ENCODE data around the gene MTRR. TPM values are rescaled to one million over a fixed set of nuclear protein-coding genes. Genes with fewer than 3 reads are reported as not detected.

Gene MTRR
- total and polyA plus RNA-seq, 12 donors: 9.3 to 66.0 (median 38.2) TPM

- Histone ChIP-seq H3K9me3 (replicated peaks in 1 of 3) (no peaks in the 10 kb centered on the region), H3K36me3 (replicated peaks in 1 of 2) (peaks cover 0 to 35% of the 10 kb centered on the region in 2 donors), H3K4me3 (no peak overlapping the region), H3K4me1 (replicated peaks in 1 of 2) (no peaks in the 10 kb centered on the region), H3K27ac (no peak overlapping the region), H3K27me3 (no peaks in the 10 kb centered on the region)
- TF ChIP-seq POLR2A (IDR thresholded peaks at IDR 0.05) (no peak), CTCF (IDR thresholded peaks at IDR 0.05) (no peak)
- whole genome bisulfite sequencing, 4 donors: 61 to 72% (median 67%) methylated on average over 9 of the region's 9 CpGs
- intact Hi-C loops (cut with DNase I): no loop called here
- no peak for DNase-seq
Measured at GRCh38 chr5:7857926-7858632, 10.9 kb upstream of the MTRR start.

- H3K4me1 ChIP-seq (replicated peaks in 1 of 2): peaks cover 16 to 48% of the 10 kb centered on the region in 2 donors
- H3K4me3 ChIP-seq: no peak overlapping the region
- no peaks in the 10 kb centered on the region for H3K9me3 ChIP-seq (replicated peaks in 1 of 3)
- H3K27me3 ChIP-seq: no peaks in the 10 kb centered on the region
- H3K36me3 ChIP-seq (replicated peaks in 1 of 2): peaks cover 0 to 25% of the 10 kb centered on the region in 2 donors
- TF ChIP-seq POLR2A (IDR thresholded peaks at IDR 0.05) (peak in 1 of 2 donors; percentile 38), CTCF (IDR thresholded peaks at IDR 0.05) (no peak)
- 56 to 70% (median 61%) methylated on average over 2 of the region's 2 CpGs for WGBS, 4 donors
- intact Hi-C loops (cut with DNase I): no loop called here
- H3K27ac ChIP-seq: peak overlapping the region in 4 of 5 donors; percentile 1 to 54 (median 52)
- no peak for DNase-seq
Measured at GRCh38 chr5:7866196-7866595, 2.8 kb upstream of the MTRR start.

GRCh38 chr5:7867260-7867659 lies 1.7 kb upstream of the MTRR start:
- WGBS, 4 donors: 50 to 62% (median 57%) methylated on average over 3 of the region's 3 CpGs
- TF ChIP-seq CTCF (IDR thresholded peaks at IDR 0.05) (no peak), POLR2A (IDR thresholded peaks at IDR 0.05) (no peak)
- H3K4me1 ChIP-seq (replicated peaks in 1 of 2): peaks cover 16 to 51% of the 10 kb centered on the region in 2 donors
- no peak overlapping the region for H3K4me3 ChIP-seq
- no peak for DNase-seq
- H3K36me3 ChIP-seq (replicated peaks in 1 of 2): peaks cover 0 to 14% of the 10 kb centered on the region in 2 donors
- H3K27me3 ChIP-seq: no peaks in the 10 kb centered on the region
- H3K27ac ChIP-seq: peak overlapping the region in 1 of 5 donors; percentile 53
- intact Hi-C loops (cut with DNase I): no loop called here
- H3K9me3 ChIP-seq (replicated peaks in 1 of 3): no peaks in the 10 kb centered on the region

DNA sequence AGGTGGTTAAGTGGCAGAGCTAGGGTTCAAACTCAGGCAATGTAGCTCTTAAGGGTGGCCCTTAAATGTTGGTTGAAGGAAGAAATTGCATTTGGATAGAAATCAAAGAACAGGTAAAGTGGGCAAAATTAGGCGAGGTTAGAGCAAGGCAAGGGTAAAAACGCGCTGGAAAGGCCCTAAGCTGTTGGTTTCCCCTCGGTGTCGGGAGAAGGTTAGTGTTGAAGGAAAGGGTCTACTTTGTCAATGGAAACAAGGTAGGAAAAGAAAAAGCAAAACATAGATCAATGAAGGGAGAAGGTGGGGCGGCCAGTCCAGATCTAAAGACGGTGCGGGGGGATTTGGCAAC lies 548 bp upstream of the MTRR start:
- Histone ChIP-seq H3K4me3 (peak overlapping the region; percentile 76 to 94 (median 84)), H3K36me3 (replicated peaks in 1 of 2) (peaks cover 0 to 4% of the 10 kb centered on the region in 2 donors), H3K9me3 (replicated peaks in 1 of 3) (no peaks in the 10 kb centered on the region), H3K27ac (peak overlapping the region in 4 of 5 donors; percentile 83 to 90 (median 84)), H3K27me3 (no peaks in the 10 kb centered on the region), H3K4me1 (replicated peaks in 1 of 2) (peaks cover 16 to 51% of the 10 kb centered on the region in 2 donors)
- peak in 1 of 7 donors; percentile 58 for DNase-seq
- intact Hi-C loops (cut with DNase I): no loop called here
- 0 to 1% (median 1%) methylated on average over 8 of the region's 8 CpGs for WGBS, 4 donors
- TF ChIP-seq POLR2A (IDR thresholded peaks at IDR 0.05): no peak
- no peak for TF ChIP-seq CTCF (IDR thresholded peaks at IDR 0.05)

Measured in adrenal gland (tissue), 12 donors.